CD1c-positive myeloid dendritic cell (primary cell): ENCODE data around the gene NOL4L.
"Not testable (repeated sequence)": the region's sequence is repeated elsewhere in the genome, so short reads cannot be mapped to it uniquely, and the experiment has no call there.

ENCODE experiments used
- DNase-seq: peaks from one replicate; pipeline ENCODE4 v3.0.0-alpha.2; 2016; ENCODE audit errors: extremely low spot score

NOL4L gene

DNA sequence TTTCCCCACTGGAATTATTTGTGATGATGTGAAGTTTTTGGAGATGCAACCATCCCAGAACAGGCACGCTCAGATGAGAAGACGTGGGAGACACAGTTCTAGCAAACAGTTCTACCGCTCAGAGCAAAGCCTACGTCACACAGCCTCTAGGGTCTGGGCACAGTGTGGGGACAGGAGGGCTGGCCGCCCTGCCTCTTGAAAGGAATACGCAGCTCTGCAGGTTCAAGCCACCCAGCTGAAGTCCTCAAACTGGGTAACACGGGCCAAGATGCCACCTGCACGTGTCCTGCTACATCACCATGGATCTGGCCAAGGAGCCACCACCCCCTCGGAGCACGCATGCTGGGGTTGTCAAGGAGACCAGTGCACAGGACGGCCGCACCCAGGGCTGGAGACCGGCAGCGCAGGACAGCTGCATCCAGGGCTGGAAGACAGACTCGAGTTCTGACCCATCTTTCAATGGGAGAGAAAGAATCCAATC lies 75.0 kb downstream of the NOL4L start:
- DNase-seq: no peak

DNA sequence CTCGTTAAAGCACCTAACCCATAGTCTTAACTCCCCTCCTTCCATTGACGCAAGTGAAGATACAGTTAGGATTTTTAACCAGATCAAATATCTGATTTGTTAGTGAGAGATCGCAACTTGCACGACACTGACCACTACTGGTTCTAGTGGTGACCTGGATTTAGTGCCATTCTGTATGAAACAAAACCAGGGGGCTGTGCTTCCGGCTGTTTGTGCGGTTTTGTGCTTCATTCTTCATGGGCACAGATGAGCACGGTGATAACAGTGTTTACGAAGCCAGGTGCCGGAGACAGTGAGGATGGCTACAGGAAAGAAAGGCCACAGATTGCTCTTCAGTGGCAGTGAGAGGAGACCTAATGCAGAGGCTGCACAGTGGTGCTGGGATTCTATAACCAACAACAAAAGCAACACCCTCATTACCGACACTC lies 75.5 kb downstream of the NOL4L start:
- no peak for DNase-seq

DNA sequence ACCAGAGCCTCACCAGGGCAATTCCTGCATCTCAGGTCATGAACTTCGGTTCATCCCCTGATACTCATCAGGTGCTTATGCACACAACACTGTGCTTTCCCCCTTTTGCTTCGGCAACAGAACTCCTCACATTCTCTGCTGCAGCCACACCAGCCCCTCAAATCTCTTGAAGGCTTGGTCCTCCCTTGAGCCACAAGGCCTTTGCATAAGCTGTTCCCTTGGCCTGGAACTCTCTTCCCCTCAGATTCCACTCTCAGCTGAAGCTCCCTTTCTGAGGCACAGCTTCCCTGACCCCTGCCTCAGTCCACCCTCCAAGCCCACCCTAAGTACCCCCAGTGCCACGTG lies 76.4 kb downstream of the NOL4L start:
- DNase-seq: no peak

DNA sequence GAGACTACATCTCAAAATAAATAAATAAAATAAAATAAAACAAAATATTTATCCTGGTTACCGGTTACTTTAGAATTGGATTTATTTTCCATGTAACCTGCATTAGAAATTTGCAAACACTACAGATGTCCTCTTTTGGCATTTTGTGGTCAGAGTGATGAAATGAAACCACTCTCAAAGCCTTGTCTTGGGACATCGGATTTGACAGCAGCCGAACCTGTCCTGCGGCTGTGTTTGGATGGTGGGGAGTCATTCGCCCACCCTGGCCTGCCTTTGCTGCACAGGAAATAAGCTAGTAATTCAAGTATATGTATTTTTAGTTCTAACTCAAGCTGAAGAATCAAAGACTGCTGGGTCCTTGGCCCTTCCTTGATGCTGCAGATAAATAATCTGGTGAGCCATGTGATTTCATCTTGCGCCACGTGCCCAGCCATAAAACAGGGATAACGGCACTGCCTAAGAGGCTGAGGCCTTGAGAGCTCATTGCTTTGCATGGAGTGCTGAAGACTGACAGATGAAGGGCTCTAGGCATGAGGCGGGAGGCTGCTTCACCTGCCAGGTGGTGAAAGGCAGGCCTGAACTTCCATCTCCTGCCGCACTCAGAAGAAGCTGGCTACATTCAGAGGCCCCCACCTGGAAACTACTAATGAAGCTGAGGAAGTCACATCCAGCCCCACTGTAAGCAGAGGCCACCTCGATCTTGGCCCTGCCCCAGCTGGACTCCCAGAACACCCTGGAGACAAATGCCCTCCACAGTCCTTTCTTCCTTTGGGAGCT lies 76.9 kb downstream of the NOL4L start:
- DNase-seq: no peak

DNA sequence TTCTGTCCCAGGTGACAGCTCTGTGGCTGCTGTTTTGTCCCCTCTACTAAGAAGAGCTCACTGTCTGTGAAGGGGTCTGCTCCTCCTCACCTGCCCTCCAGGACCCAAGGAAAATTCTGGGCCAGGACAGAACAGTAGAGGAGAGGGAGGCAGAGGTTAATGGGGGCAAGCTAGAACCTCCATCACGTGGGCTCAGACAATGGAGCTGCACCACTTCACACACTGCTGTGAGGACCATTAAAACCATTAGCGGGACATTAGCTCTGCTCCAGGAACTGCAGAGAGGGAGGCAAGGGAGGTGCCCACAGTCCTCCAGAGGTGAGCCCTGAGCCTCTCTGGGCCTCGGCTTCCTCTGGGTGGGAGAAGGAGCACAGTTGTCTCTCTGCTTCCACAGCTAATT lies 78.4 kb downstream of the NOL4L start:
- no peak for DNase-seq

DNA sequence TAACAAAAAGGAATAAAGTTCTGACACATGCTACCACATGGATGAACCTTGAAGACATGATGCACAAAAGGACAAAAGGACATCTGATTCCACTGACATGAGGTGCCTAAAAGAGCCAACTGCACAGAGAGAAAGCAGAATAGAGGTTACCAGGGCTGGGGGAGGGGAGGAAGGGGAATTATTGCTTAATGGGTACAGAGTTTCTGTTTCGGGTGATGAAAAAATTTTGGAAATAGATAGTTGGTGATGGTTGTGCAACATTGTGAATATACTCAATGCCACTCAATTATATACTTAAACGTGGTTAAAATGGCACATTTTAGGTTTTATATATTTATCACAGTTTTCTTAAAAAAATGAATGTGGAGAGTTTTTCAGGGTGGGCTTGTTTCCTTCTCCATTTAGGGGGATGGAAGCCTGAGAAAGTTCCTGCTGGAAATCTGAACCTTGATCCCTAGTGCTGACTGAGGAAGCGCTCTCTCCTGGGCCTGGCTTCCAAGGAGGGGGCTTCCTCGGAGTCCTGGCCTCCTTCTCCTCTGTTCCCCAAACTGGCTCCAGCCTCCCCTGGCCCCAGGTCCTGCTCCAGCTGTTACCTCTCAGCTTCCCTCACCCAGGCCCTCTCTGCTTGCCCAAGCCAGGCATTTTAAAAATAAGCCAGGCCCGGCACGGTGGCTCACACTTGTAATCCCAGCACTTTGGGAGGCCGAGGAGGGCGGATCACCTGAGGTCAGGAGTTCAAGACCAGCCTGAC lies 79.2 kb downstream of the NOL4L start:
- DNase-seq: no peak

DNA sequence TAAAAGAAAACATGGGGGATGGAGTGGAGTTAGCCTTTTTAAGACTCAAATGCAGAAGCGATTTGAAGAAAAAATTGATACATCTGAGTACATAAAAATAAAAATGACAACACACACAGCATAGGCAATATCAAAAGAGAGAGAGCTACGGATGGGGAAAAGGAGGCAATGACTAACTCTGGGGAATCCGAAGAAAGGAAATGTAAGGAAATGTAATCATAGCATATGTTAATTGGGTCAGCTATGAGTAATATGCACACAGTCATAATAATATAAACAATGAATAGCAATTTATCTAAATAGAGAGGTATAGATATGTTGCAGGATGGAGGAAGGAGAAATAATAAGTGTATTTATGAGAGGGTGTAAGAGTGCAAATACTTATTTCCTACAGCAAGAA lies 83.4 kb downstream of the NOL4L start:
- no peak for DNase-seq

DNA sequence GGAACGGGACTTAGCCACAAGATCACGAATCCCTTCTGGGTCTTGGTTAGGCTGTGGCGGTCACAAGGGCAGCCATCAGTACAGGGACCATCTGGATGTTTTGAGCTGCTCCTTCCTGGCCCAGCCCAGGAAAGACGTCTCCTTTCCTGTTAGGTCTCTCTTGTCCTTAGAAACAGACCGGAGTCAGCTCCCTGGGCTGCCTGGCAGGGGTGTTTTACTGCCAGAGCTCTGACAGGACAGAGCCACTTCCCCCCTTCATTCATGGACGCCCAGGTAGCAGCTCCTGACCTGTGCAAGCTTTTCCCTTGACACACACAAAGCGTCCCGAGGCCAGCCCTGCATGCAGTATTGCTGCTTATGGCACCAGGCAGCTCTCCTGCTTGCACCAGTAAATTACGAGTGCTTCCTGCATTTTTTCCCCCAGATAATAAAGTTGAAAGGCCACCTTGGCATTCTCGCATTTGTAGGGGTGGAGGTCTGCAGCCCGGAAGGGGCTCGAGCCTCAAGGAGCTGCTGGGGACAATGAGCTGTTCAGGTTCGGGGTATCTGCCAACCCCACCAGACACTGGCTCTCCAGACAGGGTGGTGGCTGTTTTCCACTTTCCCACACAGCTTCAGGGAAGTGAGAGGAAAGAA lies 87.4 kb downstream of the NOL4L start:
- no peak for DNase-seq

DNA sequence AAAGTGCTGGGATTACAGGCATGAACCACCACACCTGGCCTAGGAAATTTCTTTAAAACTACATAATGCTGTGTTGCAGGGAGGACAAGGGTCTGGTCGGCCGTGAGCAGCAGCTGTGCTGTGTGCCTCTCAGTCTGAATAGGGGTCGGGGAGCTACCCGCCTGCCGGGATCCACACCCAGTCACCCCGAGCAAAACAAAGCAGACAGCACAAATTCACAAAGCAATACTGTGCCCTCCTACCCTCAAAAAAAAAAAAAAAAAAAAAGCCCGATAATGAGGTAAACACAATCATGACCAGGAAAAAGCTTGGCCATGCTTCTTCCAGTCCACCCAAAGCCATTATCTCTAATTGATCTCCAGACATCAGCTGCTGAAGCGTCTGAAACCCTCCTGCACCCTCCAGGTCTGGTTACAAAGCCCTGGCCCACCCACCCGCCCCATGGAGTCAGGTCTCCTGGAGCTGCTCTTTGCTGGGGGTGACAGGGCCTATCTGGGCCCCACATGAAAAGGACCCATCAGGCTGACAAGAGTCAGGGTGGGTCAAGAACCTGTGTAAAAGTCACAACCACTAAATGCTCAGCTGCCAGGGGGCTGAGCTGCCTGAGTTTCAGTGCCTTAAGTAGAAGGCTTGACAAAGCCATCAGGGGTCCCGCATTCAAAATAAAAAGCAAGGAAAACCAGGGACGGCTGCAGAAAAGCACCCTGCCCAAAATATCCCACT lies 88.2 kb downstream of the NOL4L start:
- DNase-seq: no peak

DNA sequence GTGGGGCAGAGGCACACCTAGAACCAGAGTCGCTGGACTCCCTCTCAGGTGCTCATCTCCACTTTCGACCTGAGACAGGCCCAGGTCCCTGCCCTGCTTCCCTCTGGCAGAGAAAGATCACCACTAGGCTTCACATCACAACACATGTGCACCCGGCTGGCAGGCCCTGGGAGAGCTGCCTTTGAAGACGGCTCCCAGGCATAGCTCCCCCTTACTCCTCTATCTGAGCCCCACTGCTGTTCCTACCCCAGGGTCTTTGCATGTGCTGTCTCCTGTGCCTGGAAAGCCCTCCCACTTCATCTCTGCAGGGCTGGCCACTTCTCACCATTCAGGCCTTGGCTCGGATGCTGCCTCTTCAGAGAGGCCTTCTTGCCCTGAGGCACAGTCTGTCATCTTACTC lies 89.2 kb downstream of the NOL4L start:
- DNase-seq: no peak

DNA sequence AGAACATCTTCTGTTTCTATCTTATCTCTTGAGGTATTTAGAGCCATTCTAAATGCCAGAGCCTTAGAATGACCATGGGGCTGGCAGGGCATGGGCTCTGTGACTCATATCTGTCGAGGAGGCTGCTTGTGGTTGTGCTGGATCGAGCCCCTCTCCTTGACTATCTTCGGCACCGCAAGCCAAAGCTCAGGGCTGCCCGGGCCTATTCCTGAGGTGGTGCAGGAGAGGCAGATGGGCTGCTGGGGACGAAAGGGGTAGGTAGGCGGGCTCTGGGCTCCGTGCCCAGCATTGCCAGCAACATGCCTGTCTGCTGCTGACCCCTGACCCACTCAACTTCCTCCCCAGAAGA lies 89.9 kb downstream of the NOL4L start:
- DNase-seq: no peak

DNA sequence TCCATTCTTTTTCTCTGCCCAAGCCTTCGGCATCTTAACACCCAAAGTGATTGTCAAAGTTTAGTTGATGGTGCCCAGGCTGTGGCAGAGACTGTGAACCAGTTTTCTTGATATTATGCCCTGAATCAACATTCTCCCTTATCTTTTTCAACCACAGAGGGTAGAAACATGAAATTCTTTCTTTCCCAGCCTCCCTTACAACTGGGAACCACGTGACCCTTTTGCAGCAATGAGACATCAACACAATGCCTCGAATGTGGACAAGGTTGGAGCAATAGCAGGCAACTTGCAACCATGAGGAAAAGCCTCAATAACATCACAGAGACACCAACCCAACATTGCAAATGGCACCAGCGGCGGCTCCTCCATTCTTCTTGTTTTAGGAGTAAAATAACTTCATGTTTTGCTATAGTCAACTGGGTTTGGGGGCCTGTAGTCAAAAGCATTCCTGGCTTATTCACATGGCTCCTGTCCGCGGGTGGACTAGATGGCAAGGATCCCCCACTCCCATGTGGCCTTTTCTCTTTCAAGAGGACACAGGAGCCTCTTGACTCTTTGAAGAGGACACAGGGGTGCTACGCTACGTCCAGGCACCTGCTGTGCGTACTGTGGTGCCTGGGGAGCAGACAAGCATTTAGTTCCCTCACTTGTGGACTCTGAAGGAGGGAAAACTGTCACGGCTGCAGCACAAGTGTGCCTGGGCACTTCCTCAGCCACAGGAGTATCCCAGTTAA lies 90.5 kb downstream of the NOL4L start:
- DNase-seq: no peak

DNA sequence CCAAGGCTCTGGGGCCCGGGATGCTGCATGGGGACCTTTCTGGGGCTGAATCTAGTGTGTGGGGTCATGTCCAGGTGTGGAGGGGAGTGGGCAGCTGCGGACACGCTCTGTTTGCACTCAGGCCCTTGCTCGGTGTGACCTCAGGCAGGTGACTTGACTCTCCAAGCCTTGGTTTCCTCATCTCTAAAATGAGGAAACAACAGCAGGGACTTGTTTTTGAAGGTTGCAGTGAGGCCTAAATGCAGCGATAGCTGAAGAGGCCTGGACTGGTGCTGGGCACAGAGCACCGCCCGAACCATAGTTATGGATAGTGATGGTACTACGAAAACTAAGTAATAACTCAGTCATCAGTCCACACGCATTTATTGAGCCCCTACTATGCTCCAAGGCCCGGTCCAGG lies 91.8 kb downstream of the NOL4L start:
- no peak for DNase-seq

DNA sequence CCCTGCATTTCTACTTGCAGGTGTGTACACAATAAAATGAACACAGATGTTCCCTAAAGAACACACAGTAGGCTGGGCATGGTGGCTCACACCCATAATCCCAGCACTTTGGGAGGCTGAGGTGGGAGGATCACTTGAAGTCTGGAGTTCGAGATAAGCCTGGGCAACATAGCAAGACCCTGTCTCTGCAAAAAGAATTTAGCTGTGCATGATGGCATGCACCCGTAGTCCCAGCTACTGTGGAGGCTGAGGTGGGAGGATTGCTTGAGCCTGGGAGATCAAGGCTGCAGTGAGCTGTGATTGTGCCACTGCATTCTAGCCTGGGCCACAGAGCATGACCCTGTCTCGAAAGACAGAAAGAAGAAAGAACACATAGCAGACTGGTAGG lies 93.4 kb downstream of the NOL4L start:
- DNase-seq: not testable (repeated sequence)

DNA sequence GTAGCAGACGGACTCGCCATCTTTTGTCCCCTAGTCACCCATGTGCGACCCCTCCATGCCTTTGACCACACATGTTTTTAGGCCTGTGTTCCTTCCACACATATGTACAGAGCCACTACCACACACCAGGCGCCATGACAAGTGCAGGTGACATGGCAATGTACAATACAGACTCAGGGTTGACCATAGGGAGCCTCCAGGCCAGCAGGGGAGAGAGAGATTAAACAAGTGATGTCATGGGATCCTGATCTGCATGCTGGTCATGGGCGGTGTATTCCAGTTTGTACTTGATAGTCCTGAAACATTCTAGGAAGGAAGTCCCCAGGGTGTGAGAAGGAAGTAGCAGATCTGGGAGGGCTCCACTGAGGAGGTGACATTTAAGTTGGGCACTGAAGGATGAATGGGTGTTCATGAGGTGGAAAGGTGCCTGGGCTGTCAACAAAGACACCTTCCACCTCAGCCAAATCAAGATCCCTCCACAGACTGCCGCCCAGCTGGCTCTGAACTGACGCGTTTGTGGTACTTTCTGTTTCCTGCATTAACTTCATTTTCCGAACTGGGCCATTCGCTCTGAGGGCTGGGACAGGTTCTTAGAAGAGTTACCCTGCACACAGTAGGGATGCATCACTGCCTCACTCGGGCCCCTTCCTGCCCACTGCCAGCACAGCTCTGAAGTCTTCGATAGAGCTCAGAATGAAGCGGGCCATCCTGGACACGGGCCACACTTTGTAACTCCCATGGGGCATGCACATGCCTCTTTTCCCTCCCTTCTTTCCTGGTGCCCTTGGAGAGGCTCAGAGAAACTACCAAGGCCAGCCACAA lies 94.0 kb downstream of the NOL4L start:
- DNase-seq: no peak

DNA sequence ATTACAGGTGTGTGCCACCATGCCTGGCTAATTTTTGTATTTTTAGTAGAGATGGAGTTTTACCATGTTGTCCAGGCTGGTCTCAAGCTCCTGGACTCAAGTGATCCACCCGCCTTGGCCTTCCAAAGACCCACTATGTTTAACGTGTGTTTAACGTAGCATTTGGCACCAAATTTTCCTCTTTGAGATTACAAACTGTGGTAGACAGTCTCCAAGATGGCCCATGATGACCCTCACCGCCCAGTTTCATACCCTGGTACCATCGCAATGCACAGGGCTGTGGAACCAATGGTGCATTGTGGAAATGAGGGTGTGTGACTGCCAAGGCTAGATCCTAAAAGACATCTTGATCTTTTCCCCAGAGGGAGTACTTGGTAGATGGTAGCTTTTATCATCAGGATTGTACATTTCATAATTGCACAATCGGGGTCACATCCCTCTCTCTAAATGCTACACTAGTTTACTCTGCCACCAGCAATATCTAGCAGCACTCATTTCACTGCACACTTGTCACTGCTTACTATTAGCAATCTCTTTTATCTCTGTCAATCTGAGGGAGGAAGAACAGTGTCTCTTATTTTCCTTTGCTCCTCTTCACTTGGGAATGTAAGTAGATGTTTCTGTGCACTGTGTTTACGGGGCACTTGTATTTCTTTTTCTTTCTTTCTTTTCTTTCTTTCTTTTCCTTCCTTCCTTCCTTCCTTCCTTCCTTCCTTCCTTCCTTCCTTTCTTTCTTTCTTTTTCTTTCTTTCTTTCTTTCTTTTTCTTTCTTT lies 96.9 kb downstream of the NOL4L start:
- DNase-seq: no peak

DNA sequence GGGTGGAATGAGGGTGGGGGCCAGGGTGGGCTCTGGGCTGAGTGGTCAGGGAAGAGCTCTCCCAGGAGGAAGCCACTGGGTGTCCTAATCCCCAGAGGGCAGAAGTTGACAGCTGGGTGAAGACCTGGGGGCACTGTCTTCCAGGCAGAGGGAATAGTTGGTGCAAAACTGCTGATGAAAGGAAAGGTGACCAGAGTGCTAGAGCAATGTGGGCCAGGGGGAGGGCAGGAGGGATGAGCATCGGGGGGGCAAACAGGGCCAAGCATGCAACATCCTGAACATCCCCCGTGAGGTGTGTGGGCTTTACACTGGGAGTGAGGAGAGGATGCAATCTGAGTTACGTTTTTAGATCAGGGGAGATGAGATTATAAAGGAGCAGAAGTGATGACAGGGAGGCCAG lies 97.8 kb downstream of the NOL4L start:
- no peak for DNase-seq

DNA sequence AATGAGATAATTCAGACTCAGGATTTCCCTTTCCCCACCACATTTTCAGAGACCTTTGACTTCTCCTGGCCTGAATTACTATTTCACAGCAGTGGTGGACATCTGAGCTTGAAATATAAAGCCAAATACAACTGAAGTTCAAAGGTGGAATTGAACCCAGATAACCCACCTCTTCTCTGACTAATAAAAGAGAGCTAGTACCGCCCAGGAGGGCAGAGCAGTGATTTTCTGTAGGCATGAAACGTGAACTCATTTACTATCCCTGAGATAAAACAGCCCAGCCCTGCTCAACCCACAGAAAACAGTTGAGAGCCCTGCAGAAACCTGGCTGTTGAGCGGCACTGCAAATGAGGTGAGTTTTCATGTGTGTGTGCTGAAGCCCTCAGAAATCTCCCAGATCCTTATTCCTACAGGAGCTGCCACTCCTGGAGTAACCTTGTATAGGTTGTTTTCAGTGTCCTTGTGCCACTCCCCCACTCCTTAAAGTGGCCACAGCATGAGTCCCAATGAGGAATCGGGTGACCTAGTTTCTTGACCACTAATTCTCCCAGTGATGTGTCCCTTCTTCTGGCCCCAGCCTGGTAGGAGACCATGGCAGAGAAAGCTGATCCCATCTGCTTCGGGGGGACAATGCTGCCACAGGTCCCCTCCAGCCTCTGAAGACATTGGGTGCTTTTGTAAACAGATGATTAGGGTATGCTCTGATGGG lies 99.2 kb downstream of the NOL4L start:
- no peak for DNase-seq
